HEK293 (cell line): ENCODE measurements around the gene OSTM1.
A peak's percentile ranks its signal among the peaks of the same experiment; 100 is the strongest.
"Not testable (repeated sequence)": the region's sequence is repeated elsewhere in the genome, so short reads cannot be mapped to it uniquely, and the experiment has no call there.

ENCODE experiments used
- CTCF ChIA-PET: fragments of 350-600 bp; formaldehyde crosslinking; extraction: SDS; loops from one replicate; lab custom pipeline; 2021; ENCODE audit warnings: antibody characterized with exemption; lab: Yijun Ruan, JAX
- POLR2A ChIA-PET: fragments of 300-600 bp; formaldehyde crosslinking; extraction: SDS; loops from one replicate; lab custom pipeline; 2020; ENCODE audit warnings: antibody characterized with exemption, inconsistent platforms; lab: Yijun Ruan, JAX
- H3K27ac ChIP-seq: fragments of 200-500 bp; sonication (Bioruptor generic); 2 replicates; pipeline ENCODE4 v1.5.1; 2014; ENCODE audit warnings: low read depth, low read length, control low read depth, inconsistent platforms; ENCODE audit errors: extremely low read depth
- H3K36me3 ChIP-seq, 2 experiments: fragments of 200-500 bp in 1 of 2; sonication (Bioruptor generic) in 1 of 2; 1 replicate in 1 of 2; 2 replicates in 1 of 2; pipeline ENCODE4 v1.5.1; 2014 to 2017; ENCODE audit warnings: inconsistent platforms in 2 of 2, low read length in 2 of 2; ENCODE audit not compliant: control insufficient read depth in 2 of 2, insufficient read depth in 1 of 2
- H3K4me1 ChIP-seq: fragments of 200-500 bp; sonication (Bioruptor generic); 2 replicates; pipeline ENCODE4 v1.5.1; 2014; ENCODE audit warnings: mild to moderate bottlenecking, low read length, inconsistent platforms; ENCODE audit not compliant: control insufficient read depth, insufficient read depth
- H3K4me3 ChIP-seq: 2 replicates; pipeline ENCODE4 v1.5.1; 2011; ENCODE audit warnings: low read depth, mild to moderate bottlenecking, control low read depth, low read length, moderate library complexity
- H3K9me3 ChIP-seq: fragments of 200-500 bp; sonication (Bioruptor generic); 2 replicates; pipeline ENCODE4 v1.5.1; 2014; ENCODE audit warnings: low read depth, low read length, inconsistent platforms; ENCODE audit not compliant: control insufficient read depth, insufficient read depth
- KLF1 ChIP-seq: fragments of 450-650 bp; formaldehyde crosslinking; IDR thresholded peaks from 2 replicates; pipeline ENCODE4 v1.5.1; 2016; ENCODE audit warnings: missing biosample characterization, missing genetic modification characterization
- KLF7 ChIP-seq: fragments of 450-650 bp; formaldehyde crosslinking; IDR thresholded peaks from 2 replicates; pipeline ENCODE4 v1.5.1; 2016; ENCODE audit warnings: missing biosample characterization, missing genetic modification characterization, borderline replicate concordance
- PRDM10 ChIP-seq: fragments of 450-650 bp; formaldehyde crosslinking; IDR thresholded peaks from 2 replicates; pipeline ENCODE4 v1.5.1; 2016; ENCODE audit warnings: missing biosample characterization, missing genetic modification characterization
- TRIM28 ChIP-seq: IDR thresholded peaks from 2 replicates; pipeline ENCODE4 v1.6.1; 2011; ENCODE audit warnings: low read length, control low read depth, borderline replicate concordance
- ZFP3 ChIP-seq: fragments of 450-650 bp; formaldehyde crosslinking; IDR thresholded peaks from 2 replicates; pipeline ENCODE4 v1.5.1; 2016; ENCODE audit warnings: low read depth, missing biosample characterization, missing genetic modification characterization
- ZNF132 ChIP-seq: fragments of 450-650 bp; formaldehyde crosslinking; IDR thresholded peaks from 2 replicates; pipeline ENCODE4 v1.5.1; 2017; ENCODE audit warnings: missing biosample characterization, missing genetic modification characterization, borderline replicate concordance
- ZNF175 ChIP-seq: fragments of 450-650 bp; formaldehyde crosslinking; IDR thresholded peaks from 2 replicates; pipeline ENCODE4 v1.5.1; 2016; ENCODE audit warnings: missing biosample characterization, missing genetic modification characterization
- ZNF214 ChIP-seq: fragments of 450-650 bp; formaldehyde crosslinking; IDR thresholded peaks from 2 replicates; pipeline ENCODE4 v1.5.1; 2017; ENCODE audit warnings: missing biosample characterization, mild to moderate bottlenecking, missing genetic modification characterization, borderline replicate concordance
- ZNF26 ChIP-seq: fragments of 450-650 bp; formaldehyde crosslinking; IDR thresholded peaks from 2 replicates; pipeline ENCODE4 v1.5.1; 2016; ENCODE audit warnings: missing biosample characterization, missing genetic modification characterization
- ZNF274 ChIP-seq, 2 experiments: fragments of 200-500 bp in 1 of 2; fragments of 450-650 bp in 1 of 2; sonication (Bioruptor generic) in 1 of 2; formaldehyde crosslinking in 1 of 2; IDR thresholded peaks; 2 replicates each; pipeline versions ENCODE4 v1.5.1 to v1.6.1; 2014 to 2016; ENCODE audit warnings: borderline replicate concordance in 1 of 2, inconsistent platforms in 1 of 2, low read length in 1 of 2, missing biosample characterization in 1 of 2, missing genetic modification characterization in 1 of 2
- ZNF473 ChIP-seq: fragments of 450-650 bp; formaldehyde crosslinking; IDR thresholded peaks from 2 replicates; pipeline ENCODE4 v1.5.1; 2017; ENCODE audit warnings: missing biosample characterization, missing genetic modification characterization
- ZNF48 ChIP-seq: fragments of 450-650 bp; formaldehyde crosslinking; IDR thresholded peaks from 2 replicates; pipeline ENCODE4 v1.5.1; 2016; ENCODE audit warnings: missing biosample characterization, missing genetic modification characterization
- ZNF513 ChIP-seq: fragments of 450-650 bp; IDR thresholded peaks from 2 replicates; pipeline ENCODE4 v1.5.1; 2018; ENCODE audit warnings: missing biosample characterization, missing genetic modification characterization
- ZNF518A ChIP-seq: fragments of 450-650 bp; formaldehyde crosslinking; conservative IDR thresholded peaks from 2 replicates; pipeline ENCODE4 v1.5.1; 2016; ENCODE audit warnings: low read depth, missing biosample characterization, missing genetic modification characterization
- ZNF571 ChIP-seq: fragments of 450-650 bp; formaldehyde crosslinking; IDR thresholded peaks from 2 replicates; pipeline ENCODE4 v1.5.0; 2017; ENCODE audit warnings: missing biosample characterization, missing genetic modification characterization
- ZNF629 ChIP-seq: fragments of 450-650 bp; formaldehyde crosslinking; IDR thresholded peaks from 2 replicates; pipeline ENCODE4 v1.5.1; 2017; ENCODE audit warnings: missing biosample characterization, missing genetic modification characterization
- ZNF837 ChIP-seq: fragments of 450-650 bp; formaldehyde crosslinking; IDR thresholded peaks from 2 replicates; pipeline ENCODE4 v1.5.1; 2016; ENCODE audit warnings: missing biosample characterization, missing genetic modification characterization
- ZSCAN23 ChIP-seq: fragments of 450-650 bp; formaldehyde crosslinking; IDR thresholded peaks from 2 replicates; pipeline ENCODE4 v1.5.1; 2016; ENCODE audit warnings: missing biosample characterization, missing genetic modification characterization

OSTM1 gene

GRCh38 chr6:108000259-108000658, 74.3 kb downstream of the OSTM1 start:
- H3K4me1 ChIP-seq: not testable (repeated sequence)
- TF ChIP-seq ZFP3 (tag by site-specific recombination): peak; percentile 73
- TF ChIP-seq, all 188 proteins: peak for 1; not testable (repeated sequence) for 187
- POLR2A ChIA-PET, H3K36me3 ChIP-seq, H3K4me3 ChIP-seq, H3K27ac ChIP-seq, H3K9me3 ChIP-seq: not testable (repeated sequence)
- CTCF ChIA-PET: interaction anchor here (0.7 kb wide), 1 partner anchor 112 kb away, joined by 3 read pairs; no protein-coding TSS in a partner anchor

- no peaks in the 10 kb centered on the region for H3K36me3 ChIP-seq
- no peaks in the 10 kb centered on the region for H3K4me1 ChIP-seq
- no peaks in the 10 kb centered on the region for H3K9me3 ChIP-seq
- CTCF ChIA-PET: no interaction called here
- H3K27ac ChIP-seq: no peak overlapping the region
- POLR2A ChIA-PET: no interaction called here
- H3K4me3 ChIP-seq: no peak overlapping the region
- no peak for TF ChIP-seq ZNF629
- TF ChIP-seq ZNF26 (tag by site-specific recombination): no peak
- TF ChIP-seq ZNF837 (tag by site-specific recombination): no peak
- TF ChIP-seq ZNF473 (tag by site-specific recombination): no peak
- TF ChIP-seq ZNF175 (tag by site-specific recombination): no peak
- TF ChIP-seq KLF7: no peak
- no peak for TF ChIP-seq ZNF214 (tag by site-specific recombination)
- TF ChIP-seq ZNF48 (tag by site-specific recombination): no peak
- no peak for TF ChIP-seq ZSCAN23 (tag by site-specific recombination)
- TF ChIP-seq KLF1 (tag by site-specific recombination): no peak
- no peak for TF ChIP-seq TRIM28
Observed at GRCh38 chr6:107999341-107999740, 75.2 kb downstream of the OSTM1 start.

GRCh38 chr6:107991772-107992550, 82.6 kb downstream of the OSTM1 start:
- TF ChIP-seq TRIM28 (peak; percentile 76; the same call in 1 of the 2 replicates), ZNF571 (tag by site-specific recombination) (no peak), ZNF132 (tag by site-specific recombination) (no peak), PRDM10 (peak; percentile 31; the same call in 1 of the 2 replicates), ZNF518A (tag by site-specific recombination) (no peak), ZNF513 (no peak), ZNF274 (IDR thresholded peaks at IDR 0.05; ENCODE audit: low read length) (no peak), ZNF274 (tag by site-specific recombination; IDR thresholded peaks at IDR 0.05; ENCODE audit: borderline replicate concordance) (no peak)
- ChIA-PET POLR2A (interaction anchor here (0.6 kb wide), 1 partner anchor 1455 kb away, joined by 4 read pairs; no protein-coding TSS in a partner anchor), CTCF (interaction anchor here (0.5 to 4.0 kb wide), 7 partner anchors 9 to 1081 kb away, joined by 3 to 34 read pairs (median 4); no protein-coding TSS in a partner anchor)

More at GRCh38 chr6:107991772-107992550, 82.6 kb downstream of the OSTM1 start:
- Histone ChIP-seq H3K9me3 (no peaks in the 10 kb centered on the region), H3K4me1 (no peaks in the 10 kb centered on the region), H3K36me3 (no peaks in the 10 kb centered on the region), H3K4me3 (no peak overlapping the region), H3K27ac (no peak overlapping the region)
